IMR-90 (cell line): ENCODE data around the gene ATP11B. TPM values are rescaled to one million over a fixed set of nuclear protein-coding genes. Genes with fewer than 3 reads are reported as not detected.

Experiments used
- ATAC-seq: fragments of 200-7000 bp; cut with Tn5 transposase; 2 replicates; pipeline ENCODE4 v1.9.1; 2020; ENCODE audit warnings: low read depth, mild to moderate bottlenecking, moderate library complexity
- BruUV-seq: library from RNA; stranded (reverse); fragments of 400-500 nt; replicated peaks from 2 replicates; lab custom pipeline; 2021; lab: Mats Ljungman, UMichigan
- CTCF ChIA-PET: fragments of 300-600 bp; formaldehyde crosslinking; extraction: SDS; loops from one replicate; lab custom pipeline; 2021; ENCODE audit warnings: antibody characterized with exemption; lab: Yijun Ruan, JAX
- POLR2A ChIA-PET: fragments of 300-600 bp; sonication (Branson Sonifier 250); formaldehyde crosslinking; loops from one replicate; lab custom pipeline; 2022; ENCODE audit warnings: antibody characterized with exemption; ENCODE audit not compliant: unreplicated experiment; lab: Charles Lee
- DNase-seq: peaks from one replicate; pipeline ENCODE4 v3.0.0; 2013
- H2AFZ ChIP-seq: replicated peaks from 2 replicates; pipeline ENCODE3; 2013; ENCODE audit warnings: low read length, mild to moderate bottlenecking; ENCODE audit not compliant: poor library complexity
- H2AK5ac ChIP-seq: 2 replicates; pipeline ENCODE4 v1.6.1; 2013; ENCODE audit warnings: low read depth, low read length, inconsistent platforms
- H2AK9ac ChIP-seq: replicated peaks from 2 replicates; pipeline ENCODE3; 2013; ENCODE audit warnings: mild to moderate bottlenecking, low read depth, low read length, moderate library complexity; ENCODE audit not compliant: poor library complexity
- H2BK120ac ChIP-seq: 2 replicates; pipeline ENCODE4 v1.6.1; 2013; ENCODE audit warnings: low read depth, low read length, inconsistent platforms
- H2BK15ac ChIP-seq: 3 replicates; pipeline ENCODE4 v1.6.1; 2013; ENCODE audit warnings: low read depth, low read length, inconsistent platforms
- H2BK20ac ChIP-seq: 2 replicates; pipeline ENCODE4 v1.6.1; 2013; ENCODE audit warnings: low read depth, mild to moderate bottlenecking, inconsistent platforms, low read length, moderate library complexity
- H2BK5ac ChIP-seq: 2 replicates; pipeline ENCODE4 v1.6.1; 2013; ENCODE audit warnings: mild to moderate bottlenecking, low read depth, low read length, inconsistent platforms; ENCODE audit not compliant: poor library complexity, severe bottlenecking
- H3K14ac ChIP-seq: replicated peaks from 2 replicates; pipeline ENCODE4 v1.6.1; 2013; ENCODE audit warnings: low read depth, low read length, inconsistent platforms
- H3K18ac ChIP-seq: 2 replicates; pipeline ENCODE4 v1.6.1; 2013; ENCODE audit warnings: low read depth, low read length, control low read depth
- H3K23ac ChIP-seq: 2 replicates; pipeline ENCODE4 v1.6.1; 2013; ENCODE audit warnings: low read depth, low read length, inconsistent platforms
- H3K27ac ChIP-seq: 2 replicates; pipeline ENCODE4 v1.5.1; 2013; ENCODE audit warnings: mild to moderate bottlenecking, control low read depth, low read length; ENCODE audit not compliant: insufficient read depth
- H3K27me3 ChIP-seq: 2 replicates; pipeline ENCODE4 v1.6.1; 2013; ENCODE audit warnings: low read length; ENCODE audit not compliant: control insufficient read depth, insufficient read depth
- H3K36me3 ChIP-seq: 2 replicates; pipeline ENCODE4 v1.6.1; 2013; ENCODE audit warnings: low read length, mixed read lengths; ENCODE audit not compliant: control insufficient read depth, insufficient read depth
- H3K4ac ChIP-seq: 2 replicates; pipeline ENCODE4 v1.6.1; 2013; ENCODE audit warnings: low read depth, low read length, inconsistent platforms
- H3K4me1 ChIP-seq: 2 replicates; pipeline ENCODE4 v1.6.1; 2013; ENCODE audit warnings: low read length, mixed read lengths; ENCODE audit not compliant: control insufficient read depth, insufficient read depth
- H3K4me2 ChIP-seq: 2 replicates; pipeline ENCODE4 v1.6.1; 2013; ENCODE audit warnings: low read depth, mild to moderate bottlenecking, control low read depth, low read length, moderate library complexity
- H3K4me3 ChIP-seq: 2 replicates; pipeline ENCODE4 v1.5.1; 2013; ENCODE audit warnings: low read depth, mild to moderate bottlenecking, control low read depth, low read length, moderate library complexity; ENCODE audit not compliant: insufficient read depth
- H3K56ac ChIP-seq: 2 replicates; pipeline ENCODE4 v1.6.1; 2013; ENCODE audit warnings: low read length, inconsistent platforms; ENCODE audit not compliant: insufficient read depth; ENCODE audit errors: extremely low read depth
- H3K79me1 ChIP-seq, 2 experiments: 2 replicates each; pipeline ENCODE4 v1.6.1; 2013; ENCODE audit warnings: low read length in 2 of 2, inconsistent platforms in 1 of 2, low read depth in 1 of 2
- H3K9ac ChIP-seq: 2 replicates; pipeline ENCODE4 v1.6.1; 2013; ENCODE audit warnings: low read depth, low read length, control low read depth
- H3K9me1 ChIP-seq: 2 replicates; pipeline ENCODE4 v1.6.1; 2013; ENCODE audit warnings: low read length, inconsistent platforms; ENCODE audit not compliant: insufficient read depth
- H3K9me3 ChIP-seq: 2 replicates; pipeline ENCODE4 v1.6.1; 2013; ENCODE audit warnings: low read length; ENCODE audit not compliant: control insufficient read depth, insufficient read depth
- H4K20me1 ChIP-seq: 2 replicates; pipeline ENCODE4 v1.6.1; 2013; ENCODE audit warnings: low read length, inconsistent platforms; ENCODE audit not compliant: insufficient read depth
- H4K5ac ChIP-seq: 2 replicates; pipeline ENCODE4 v1.6.1; 2013; ENCODE audit warnings: mild to moderate bottlenecking, low read depth, low read length, control low read depth
- H4K8ac ChIP-seq, 2 experiments: 2 replicates each; pipeline ENCODE4 v1.6.1; 2013; ENCODE audit warnings: low read depth in 2 of 2, low read length in 2 of 2, control low read depth in 1 of 2, inconsistent platforms in 1 of 2
- H4K91ac ChIP-seq: 2 replicates; pipeline ENCODE4 v1.6.1; 2013; ENCODE audit warnings: low read depth, low read length, inconsistent platforms; ENCODE audit not compliant: insufficient read depth
- BHLHE40 ChIP-seq: fragments of 150-350 bp; IDR thresholded peaks from 2 replicates; pipeline ENCODE4 v1.6.1; 2016; ENCODE audit warnings: mild to moderate bottlenecking, low read depth, low read length
- CEBPB ChIP-seq: IDR thresholded peaks from 2 replicates; pipeline ENCODE4 v1.6.1; 2012; ENCODE audit warnings: low read depth, low read length, improper control_type of control experiment
- CHD1 ChIP-seq: IDR thresholded peaks from 2 replicates; pipeline ENCODE4 v1.6.1; 2012; ENCODE audit warnings: low read depth, low read length, improper control_type of control experiment
- CTCF ChIP-seq: conservative IDR thresholded peaks from 2 replicates; pipeline ENCODE4 v1.5.1; 2012; ENCODE audit warnings: mild to moderate bottlenecking, low read depth, low read length, improper control_type of control experiment
- FOS ChIP-seq: fragments of 150-350 bp; IDR thresholded peaks from 2 replicates; pipeline ENCODE4 v1.6.1; 2016; ENCODE audit warnings: low read depth, low read length
- MAFK ChIP-seq: IDR thresholded peaks from 2 replicates; pipeline ENCODE4 v1.6.1; 2012; ENCODE audit warnings: low read depth, low read length, improper control_type of control experiment
- MAZ ChIP-seq: IDR thresholded peaks from 2 replicates; pipeline ENCODE4 v1.6.1; 2012; ENCODE audit warnings: low read depth, mild to moderate bottlenecking, low read length, improper control_type of control experiment, moderate library complexity, borderline replicate concordance
- MXI1 ChIP-seq: IDR thresholded peaks from 2 replicates; pipeline ENCODE4 v1.6.1; 2012; ENCODE audit warnings: low read depth, mild to moderate bottlenecking, low read length, moderate library complexity, borderline replicate concordance
- NFE2L2 ChIP-seq: fragments of 150-350 bp; IDR thresholded peaks from 2 replicates; pipeline ENCODE4 v1.6.1; 2016; ENCODE audit warnings: low read depth, mild to moderate bottlenecking, low read length
- POLR2A ChIP-seq: IDR thresholded peaks from 2 replicates; pipeline ENCODE4 v1.6.1; 2012; ENCODE audit warnings: mild to moderate bottlenecking, low read depth, low read length
- RAD21 ChIP-seq: IDR thresholded peaks from 2 replicates; pipeline ENCODE4 v1.6.1; 2012; ENCODE audit warnings: low read length, improper control_type of control experiment
- RCOR1 ChIP-seq: IDR thresholded peaks from 2 replicates; pipeline ENCODE4 v1.6.1; 2012; ENCODE audit warnings: mild to moderate bottlenecking, low read length, improper control_type of control experiment; ENCODE audit not compliant: insufficient replicate concordance
- SMC3 ChIP-seq: fragments of 150-350 bp; IDR thresholded peaks from 2 replicates; pipeline ENCODE4 v1.6.1; 2016; ENCODE audit warnings: low read depth, mild to moderate bottlenecking, antibody characterized with exemption, low read length, moderate library complexity
- USF2 ChIP-seq: fragments of 150-350 bp; IDR thresholded peaks from 2 replicates; pipeline ENCODE4 v1.6.1; 2017; ENCODE audit warnings: mild to moderate bottlenecking, antibody characterized with exemption, low read length, low read depth
- WGBS, 2 experiments: methylation state at CpG; one replicate each; pipeline versions ENCODE4 v1.1.5 to v1.1.7; 2013; ENCODE audit warnings: missing lambda C conversion rate in 2 of 2; ENCODE audit not compliant: insufficient read length in 1 of 2; ENCODE audit errors: extremely low coverage in 2 of 2; 5-methylcytosine and 5-hydroxymethylcytosine counted together
- dilution Hi-C: fragments of 300-500 bp; cut with HindIII; formaldehyde crosslinking; loops from one replicate; pipeline ENCODE4 v1.14.3; 2018; ENCODE audit warnings: low sequenced_read_pairs; ENCODE audit not compliant: unreplicated experiment
- in situ Hi-C: fragments of 300-500 bp; cut with MboI; formaldehyde crosslinking; loops from 3 replicates; pipeline ENCODE4 v1.14.3; 2019; ENCODE audit warnings: low sequenced_read_pairs, inconsistent platforms, mixed read lengths
- intact Hi-C: fragments of 100-400 bp; cut with micrococcal nuclease; formaldehyde crosslinking; loops from 2 replicates; pipeline ENCODE4 v1.10.0; 2022
- polyA plus RNA-seq, 3 experiments: library from polyadenylated mRNA; depleted of rRNA; stranded (reverse); fragments of >200 nt; gene quantifications; 2 replicates each; pipeline ENCODE4 v1.2.3, GENCODE V29; 2012; ENCODE audit warnings: low replicate concordance in 1 of 3
- total RNA-seq: library from RNA; depleted of rRNA; stranded (reverse); fragments of >200 nt; gene quantifications from 2 replicates; pipeline ENCODE4 v1.2.3, GENCODE V29; 2012
- TF ChIP-seq, protein P1 (sequence below): fragments of 150-350 bp; IDR thresholded peaks from 2 replicates; pipeline ENCODE4 v1.6.1; 2016; ENCODE audit warnings: low read depth, mild to moderate bottlenecking, low read length, moderate library complexity, borderline replicate concordance

Gene ATP11B
- total and polyA plus RNA-seq, 2 of the 4 experiments (the other 2 are of a cell fraction) = 10.0 to 39.6 TPM

DNA sequence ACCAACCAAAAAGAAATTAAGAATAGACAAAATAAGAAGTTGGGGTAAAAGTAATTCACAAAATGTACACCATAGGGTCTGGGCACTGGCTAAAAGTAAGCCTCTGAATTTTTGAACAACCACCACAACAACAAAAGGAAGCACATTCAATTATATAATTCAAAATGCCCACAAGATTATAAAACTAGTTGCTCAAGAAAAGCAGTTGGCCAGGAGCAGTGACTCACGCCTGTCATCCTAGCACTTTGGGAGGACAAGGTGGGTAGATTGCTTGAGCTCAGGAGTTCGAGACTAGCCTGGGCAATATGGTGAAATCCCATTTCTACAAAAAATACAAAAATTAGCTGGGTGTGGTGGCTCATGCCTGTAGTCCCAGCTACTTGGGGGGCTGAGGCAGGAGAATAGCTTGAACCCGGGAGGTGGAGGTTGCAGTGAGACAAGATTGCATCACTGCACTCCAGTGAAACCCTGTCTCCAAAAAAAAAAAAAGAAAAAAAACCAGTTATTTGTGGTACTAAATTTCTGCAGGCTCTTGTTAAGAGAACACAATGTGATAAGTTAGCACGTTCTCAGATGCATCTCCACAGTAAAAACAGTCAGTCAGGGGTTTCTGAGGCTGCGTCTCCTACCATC, 6.6 kb upstream of the ATP11B start:
- H3K79me1 ChIP-seq = no peaks in the 10 kb centered on the region
- H3K4ac ChIP-seq = no peak overlapping the region
- H3K4me1 ChIP-seq = no peaks in the 10 kb centered on the region
- no peak overlapping the region for H2BK5ac ChIP-seq
- ATAC-seq (no peak), DNase-seq (no peak)
- H3K4me2 ChIP-seq = no peak overlapping the region
- H2AK9ac ChIP-seq = no peak overlapping the region
- H3K56ac ChIP-seq = no peak overlapping the region
- intact Hi-C loops (no loop called here), in situ Hi-C loops (no loop called here), dilution Hi-C loops (no loop called here)
- H4K5ac ChIP-seq = no peak overlapping the region
- no peak overlapping the region for H3K4me3 ChIP-seq
- no peak overlapping the region for H4K8ac ChIP-seq
- no peak overlapping the region for H2AFZ ChIP-seq
- H3K9me1 ChIP-seq = no peaks in the 10 kb centered on the region
- no peak overlapping the region for H2BK15ac ChIP-seq
- no peak overlapping the region for H2BK120ac ChIP-seq
- H3K9ac ChIP-seq = no peak overlapping the region
- TF ChIP-seq CHD1 (no peak), NFE2L2 (no peak), CTCF (no peak), MXI1 (no peak), CEBPB (no peak), MAFK (no peak), USF2 (no peak), POLR2A (no peak), FOS (no peak), RAD21 (no peak), BHLHE40 (no peak), MAZ (no peak), RCOR1 (no peak), SMC3 (no peak)
- TF ChIP-seq, protein P1, sequence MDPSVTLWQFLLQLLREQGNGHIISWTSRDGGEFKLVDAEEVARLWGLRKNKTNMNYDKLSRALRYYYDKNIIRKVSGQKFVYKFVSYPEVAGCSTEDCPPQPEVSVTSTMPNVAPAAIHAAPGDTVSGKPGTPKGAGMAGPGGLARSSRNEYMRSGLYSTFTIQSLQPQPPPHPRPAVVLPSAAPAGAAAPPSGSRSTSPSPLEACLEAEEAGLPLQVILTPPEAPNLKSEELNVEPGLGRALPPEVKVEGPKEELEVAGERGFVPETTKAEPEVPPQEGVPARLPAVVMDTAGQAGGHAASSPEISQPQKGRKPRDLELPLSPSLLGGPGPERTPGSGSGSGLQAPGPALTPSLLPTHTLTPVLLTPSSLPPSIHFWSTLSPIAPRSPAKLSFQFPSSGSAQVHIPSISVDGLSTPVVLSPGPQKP = no peak
- no CpG with 5 or more reads among the region's 5 CpGs for WGBS, 2 experiments
- no peak overlapping the region for H4K91ac ChIP-seq
- H3K23ac ChIP-seq = no peak overlapping the region
- H2AK5ac ChIP-seq = no peak overlapping the region
- no peaks in the 10 kb centered on the region for H3K36me3 ChIP-seq
- CTCF ChIA-PET = no interaction called here
- H3K27ac ChIP-seq = no peak overlapping the region
- no peaks in the 10 kb centered on the region for H4K20me1 ChIP-seq
- no peak overlapping the region for H2BK20ac ChIP-seq
- H3K9me3 ChIP-seq = no peaks in the 10 kb centered on the region
- POLR2A ChIA-PET = no interaction called here
- peaks cover 6% of the 10 kb centered on the region for H3K27me3 ChIP-seq
- H3K14ac ChIP-seq = no peak overlapping the region
- no peak overlapping the region for H3K18ac ChIP-seq
- BruUV-seq = no TSS peak
